GM19025 (cell line): ENCODE data around the gene TSPAN9.

ENCODE experiments used
- ATAC-seq: cut with Tn5 transposase; IDR thresholded peaks from one replicate; pipeline ENCODE4 v1.9.1; 2021; ENCODE audit warnings: mild to moderate bottlenecking, low read depth, moderate library complexity; ENCODE audit not compliant: unreplicated experiment

The TSPAN9 gene

DNA sequence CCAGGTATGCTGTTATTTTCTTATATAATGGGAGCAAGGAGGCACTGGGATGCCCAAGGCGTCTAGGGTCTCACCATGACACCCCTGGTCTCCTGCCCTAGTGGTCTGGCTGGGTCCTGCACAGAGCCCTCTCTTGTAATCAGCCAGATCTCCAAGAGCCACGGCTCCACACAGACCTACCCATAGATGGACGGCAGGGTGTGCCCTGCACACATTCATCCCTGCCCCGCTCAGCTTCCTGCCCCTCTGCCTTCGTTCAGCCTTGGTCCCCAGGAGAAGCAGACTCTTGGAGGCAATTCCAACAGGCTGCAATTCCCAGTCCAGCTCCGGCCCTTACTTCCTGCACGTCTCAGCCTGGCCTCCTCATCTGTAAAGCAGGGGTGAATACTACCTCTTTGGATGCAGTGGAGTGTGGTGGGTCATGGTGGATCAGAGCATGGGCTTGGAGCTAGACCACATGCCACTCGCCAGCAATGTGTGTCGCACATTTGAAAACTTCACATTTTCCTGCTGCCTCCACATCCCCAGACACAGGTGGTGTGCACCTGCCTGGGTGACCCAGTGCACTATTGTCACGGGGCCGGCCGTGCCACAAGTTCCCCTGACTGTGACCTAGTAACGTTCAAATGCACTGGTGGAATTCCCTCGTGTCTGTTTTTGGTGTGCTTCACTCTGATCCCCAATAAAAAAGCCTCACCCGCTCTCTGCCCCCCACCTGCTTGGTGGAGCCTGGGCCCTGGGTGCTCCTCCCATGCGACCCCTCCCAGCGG lies 242.7 kb downstream of the TSPAN9 start:
- no peak for ATAC-seq

DNA sequence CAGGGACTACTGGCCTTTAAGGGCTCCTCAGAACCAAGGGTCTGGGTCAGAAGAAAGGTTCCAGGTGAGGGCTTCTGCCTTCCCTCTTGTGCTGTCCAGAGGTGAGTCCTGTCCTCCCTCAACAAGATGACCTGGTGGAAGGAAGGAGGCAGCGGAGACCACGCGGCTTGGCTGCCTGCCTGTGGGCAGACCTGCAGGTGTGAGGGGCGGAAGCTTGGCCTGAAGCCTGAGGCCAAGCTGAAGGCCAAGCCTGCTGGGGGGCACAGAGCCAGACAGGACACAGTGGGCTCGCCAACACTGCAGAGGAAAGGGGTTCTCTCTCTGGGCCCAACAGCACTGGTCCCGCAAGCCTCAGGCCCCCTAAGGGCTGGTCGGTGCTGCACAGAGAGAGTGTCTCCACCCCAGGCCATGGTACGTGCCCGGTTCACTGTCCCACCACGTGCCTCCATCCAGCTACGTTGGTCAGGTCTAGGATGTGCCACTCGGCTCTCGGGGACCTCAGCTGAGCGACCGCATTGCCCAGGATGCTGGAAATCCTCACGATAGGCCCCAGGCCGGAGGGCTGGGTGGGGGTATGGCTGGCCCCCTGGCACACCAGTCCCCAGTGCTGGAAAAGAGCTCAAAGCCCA lies 243.8 kb downstream of the TSPAN9 start:
- no peak for ATAC-seq

DNA sequence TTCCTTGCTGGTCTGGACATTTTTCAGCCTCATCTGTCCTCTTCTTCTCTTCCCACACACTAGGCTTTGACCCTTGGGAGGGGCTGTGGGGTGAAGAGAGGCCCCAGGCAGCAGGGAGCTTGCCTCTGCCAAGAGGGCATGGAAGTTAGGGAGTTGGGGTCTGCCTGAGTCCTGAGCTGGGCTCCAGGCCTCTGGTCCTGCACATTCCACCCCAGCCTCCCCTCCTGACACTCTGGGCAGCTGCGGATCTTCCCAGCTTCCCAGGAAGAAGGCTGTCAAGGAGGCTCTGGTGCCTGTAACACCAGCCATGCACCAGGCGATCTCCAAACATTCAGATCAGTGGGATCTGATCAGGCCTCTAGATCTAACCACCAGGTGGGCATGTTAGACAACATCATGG lies 244.7 kb downstream of the TSPAN9 start:
- no peak for ATAC-seq

DNA sequence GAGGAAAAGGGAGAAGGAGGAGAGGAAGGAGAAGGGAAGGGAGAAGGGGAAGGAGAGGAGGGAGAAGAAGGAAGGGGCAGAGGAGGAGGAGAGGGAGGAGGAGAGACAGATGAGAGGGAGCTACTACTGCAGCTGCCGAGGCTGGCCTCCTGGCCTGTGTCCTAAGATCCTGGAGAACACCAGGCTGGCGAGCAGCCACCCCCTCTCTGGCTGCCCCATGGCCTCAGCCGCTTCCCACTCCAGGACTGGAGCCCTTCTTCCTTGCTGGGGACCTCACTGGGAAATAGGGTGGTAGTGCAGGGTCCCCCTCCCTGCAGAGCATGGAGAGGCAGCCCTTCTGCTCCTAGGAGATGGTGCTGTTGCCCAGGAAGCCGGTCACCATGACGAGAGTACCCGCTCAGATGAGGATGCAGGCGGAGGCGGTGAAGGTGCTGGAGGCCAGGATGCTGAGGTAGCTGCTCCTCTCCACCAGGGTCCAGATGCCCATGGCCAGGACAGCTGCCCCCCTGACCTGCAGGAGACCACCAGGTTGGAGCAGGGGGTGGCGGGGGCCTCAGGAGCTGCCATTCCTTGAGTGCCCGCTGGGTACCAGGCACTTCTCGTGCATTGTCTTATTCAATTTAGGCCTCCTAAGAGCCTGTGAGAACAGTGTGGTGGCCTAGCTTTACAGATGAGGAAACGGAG lies 246.0 kb downstream of the TSPAN9 start:
- ATAC-seq: no peak

DNA sequence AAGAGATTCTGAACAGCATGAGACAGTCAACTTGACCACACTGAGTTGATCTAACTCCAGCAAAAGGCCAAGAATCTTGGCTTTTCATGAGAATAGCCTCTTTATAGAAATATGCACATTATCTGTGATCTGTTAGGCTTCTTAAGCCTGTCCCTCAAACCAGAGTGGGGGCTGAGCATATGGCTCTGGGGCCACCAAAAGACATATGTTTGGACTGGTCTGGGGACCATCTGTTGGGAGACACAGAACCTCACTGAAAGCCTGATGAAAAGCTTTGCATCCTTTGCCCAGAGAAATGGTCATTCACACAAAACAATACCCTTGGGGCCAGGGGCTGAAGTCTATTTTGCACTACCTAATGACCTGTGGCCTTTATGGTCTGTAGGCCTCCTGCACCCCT lies 248.6 kb downstream of the TSPAN9 start:
- no peak for ATAC-seq

DNA sequence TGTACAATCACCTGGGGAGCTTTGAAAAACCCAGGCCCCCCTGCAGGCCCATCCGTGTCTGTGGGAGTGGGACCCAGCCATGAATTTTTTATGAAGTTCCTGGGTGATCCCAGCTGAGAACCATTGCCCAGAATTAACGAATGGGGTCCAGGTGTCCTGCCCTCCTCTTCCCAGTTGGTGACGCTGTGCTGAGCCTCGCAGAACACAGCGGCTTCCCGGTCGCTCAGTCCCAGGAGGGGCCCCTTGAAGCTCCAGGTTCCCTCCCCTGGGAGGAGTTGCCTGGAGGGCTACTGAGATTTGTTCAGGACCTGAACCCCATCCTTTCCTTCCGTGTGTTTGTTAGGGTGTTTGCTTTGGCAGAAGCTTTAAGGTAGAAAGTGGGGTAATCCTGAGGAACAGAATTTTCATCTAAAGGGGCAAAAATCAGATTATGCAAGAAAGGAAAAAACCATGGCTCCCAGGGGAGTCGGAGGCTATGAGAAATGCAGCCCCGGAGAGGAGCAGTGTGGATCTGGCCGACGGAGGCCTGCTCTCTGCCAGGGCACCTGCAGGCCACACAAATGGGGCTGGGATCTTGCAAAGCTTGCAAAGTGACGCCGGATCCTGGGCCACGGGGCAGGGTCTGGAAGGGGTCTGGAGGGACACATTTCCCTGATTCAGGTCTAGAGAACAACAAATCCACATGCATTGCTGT lies 249.1 kb downstream of the TSPAN9 start:
- no peak for ATAC-seq

DNA sequence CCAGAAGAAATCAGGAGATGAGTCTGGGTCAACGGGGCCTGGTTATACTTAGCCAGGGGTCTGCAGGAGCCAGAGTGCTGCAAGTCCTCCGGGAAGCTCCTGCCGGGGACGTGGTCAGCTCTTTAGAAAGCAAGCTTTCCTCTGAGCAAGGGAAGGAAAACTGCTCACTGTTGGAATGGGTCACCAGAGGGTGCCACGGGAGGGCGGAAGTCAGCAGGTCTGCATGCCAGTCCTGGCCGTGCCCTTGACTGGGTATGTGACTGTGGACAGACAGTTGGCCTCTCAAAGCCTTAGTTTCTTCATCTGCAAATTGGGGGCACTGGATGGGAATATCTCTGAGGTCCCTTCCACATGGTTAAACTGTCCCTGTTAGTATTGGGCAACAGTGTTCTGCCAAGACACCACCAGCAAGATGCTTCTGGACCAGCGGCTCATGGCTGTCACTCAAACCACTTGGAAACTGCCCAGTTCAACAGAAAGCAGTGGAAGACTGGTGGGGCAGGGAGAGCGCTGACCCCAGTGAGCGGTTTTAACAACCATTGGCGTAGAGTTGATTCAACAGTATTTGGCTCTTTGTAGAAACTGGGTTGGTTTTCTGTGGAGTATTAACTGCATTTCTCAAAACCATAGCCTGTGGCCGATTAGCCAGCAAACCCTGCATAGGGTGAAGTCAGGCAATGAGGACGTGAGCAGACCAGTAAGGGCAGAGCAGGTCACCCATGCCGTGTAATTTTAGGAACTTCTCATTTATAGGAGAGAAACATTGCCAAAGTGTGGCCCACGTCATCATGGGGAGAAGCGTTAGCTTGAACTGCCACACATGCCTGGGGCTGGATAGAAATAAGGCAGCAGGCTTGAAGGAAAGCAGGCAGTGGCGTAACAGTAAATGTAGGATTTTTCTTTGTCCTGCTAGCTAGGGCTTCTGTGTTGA lies 249.9 kb downstream of the TSPAN9 start:
- ATAC-seq: no peak

DNA sequence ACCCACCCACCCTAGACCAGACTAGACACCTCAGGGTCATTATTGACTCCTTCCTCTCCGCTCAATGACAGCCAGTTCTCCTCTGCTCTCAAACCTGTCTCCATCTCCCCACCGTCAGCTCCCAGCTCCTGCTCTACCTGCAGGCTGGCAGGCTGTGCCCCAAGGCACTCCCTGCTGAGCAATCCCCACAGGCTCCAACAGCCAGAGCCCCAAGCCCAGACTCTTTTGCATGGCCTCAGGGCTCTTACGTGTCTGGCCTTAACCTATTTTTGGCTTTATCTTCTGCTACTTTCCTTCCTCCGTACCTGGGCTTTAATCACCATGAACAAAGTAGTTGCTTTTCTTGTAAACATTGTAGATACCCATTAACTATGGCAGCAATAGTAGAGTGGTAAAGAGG lies 250.9 kb downstream of the TSPAN9 start:
- ATAC-seq: no peak

DNA sequence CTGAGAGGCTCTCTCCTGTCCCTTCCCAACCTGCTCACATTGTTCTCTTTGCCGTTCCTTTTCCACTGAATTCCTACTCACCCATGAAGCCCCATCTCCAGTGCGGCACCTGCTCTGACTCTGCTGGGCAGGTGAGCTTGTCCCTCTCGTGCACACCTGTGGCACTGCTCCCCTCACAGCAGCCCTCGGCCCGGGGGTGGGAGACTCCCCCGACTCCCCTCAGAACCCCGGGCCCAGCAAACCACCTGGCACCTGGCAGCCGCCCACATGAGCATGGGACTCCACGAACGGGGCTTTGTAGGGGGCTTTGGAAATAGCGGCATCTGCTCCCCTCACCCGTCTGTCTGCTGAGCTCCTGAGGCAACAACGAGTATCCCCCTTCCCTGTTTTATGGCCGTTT lies 251.4 kb downstream of the TSPAN9 start:
- ATAC-seq: no peak

DNA sequence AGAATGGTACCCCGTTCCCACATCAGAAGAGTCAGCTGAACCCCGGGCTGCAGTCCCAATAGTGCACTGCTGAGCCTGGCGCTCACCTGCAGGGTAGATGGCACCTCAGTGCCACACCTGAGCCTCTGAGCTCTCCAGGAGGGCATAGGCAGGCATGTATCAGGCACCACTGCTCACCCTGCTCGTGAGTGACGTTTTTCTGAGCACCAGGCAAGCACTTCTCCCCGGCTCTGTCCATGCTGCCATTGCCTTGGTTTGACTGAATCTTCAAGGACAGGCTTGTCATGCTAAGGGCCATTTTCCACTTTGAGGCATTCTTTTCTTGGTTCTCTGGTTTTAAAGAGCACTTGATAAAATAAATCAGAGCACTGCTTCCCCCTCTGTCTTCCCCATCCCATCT lies 252.2 kb downstream of the TSPAN9 start:
- ATAC-seq: no peak

DNA sequence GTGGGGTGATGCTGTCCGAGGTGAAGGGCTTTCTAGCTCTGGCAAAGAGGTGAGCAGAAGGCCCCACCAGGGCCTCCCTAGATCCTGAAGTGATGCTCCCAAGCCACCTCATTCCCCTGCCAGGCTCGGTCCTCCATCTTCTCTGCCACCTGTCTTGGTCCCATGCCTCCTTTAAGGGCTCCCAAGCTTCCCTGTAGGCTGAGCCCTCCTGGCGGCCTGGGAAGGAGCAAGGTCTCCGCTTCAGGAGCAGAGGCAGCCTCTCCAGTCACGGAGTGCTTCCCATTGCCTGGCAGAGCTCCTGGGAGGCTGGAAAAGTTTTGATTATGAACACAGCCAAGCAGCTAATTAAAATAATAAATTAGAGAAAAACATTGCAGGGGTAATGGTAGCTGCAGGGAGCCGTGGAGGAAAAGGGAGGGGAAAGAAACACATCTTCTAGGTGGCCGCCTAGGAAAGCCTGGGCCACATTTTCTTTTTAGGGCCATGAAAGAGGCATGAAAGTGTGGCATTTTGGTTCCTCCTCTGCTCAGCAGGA lies 253.9 kb downstream of the TSPAN9 start:
- no peak for ATAC-seq

DNA sequence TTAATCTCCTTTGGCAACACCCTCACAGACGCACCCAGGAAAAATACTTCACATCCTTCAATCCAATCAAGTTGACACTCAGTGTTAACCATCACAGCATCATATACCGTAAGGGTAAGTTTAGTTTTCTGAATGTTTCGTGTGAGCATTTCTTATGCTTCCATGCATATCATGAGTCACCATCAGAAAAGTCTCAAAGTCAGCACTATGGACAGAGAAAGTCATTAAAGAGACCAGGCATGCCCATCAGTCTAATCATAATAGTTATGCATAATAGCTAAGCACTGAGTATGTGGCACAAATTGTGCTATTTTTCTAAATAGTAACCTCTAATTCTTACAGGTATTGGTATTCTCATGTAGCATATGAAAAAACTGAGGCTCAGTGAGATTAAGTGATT lies 255.0 kb downstream of the TSPAN9 start:
- no peak for ATAC-seq

DNA sequence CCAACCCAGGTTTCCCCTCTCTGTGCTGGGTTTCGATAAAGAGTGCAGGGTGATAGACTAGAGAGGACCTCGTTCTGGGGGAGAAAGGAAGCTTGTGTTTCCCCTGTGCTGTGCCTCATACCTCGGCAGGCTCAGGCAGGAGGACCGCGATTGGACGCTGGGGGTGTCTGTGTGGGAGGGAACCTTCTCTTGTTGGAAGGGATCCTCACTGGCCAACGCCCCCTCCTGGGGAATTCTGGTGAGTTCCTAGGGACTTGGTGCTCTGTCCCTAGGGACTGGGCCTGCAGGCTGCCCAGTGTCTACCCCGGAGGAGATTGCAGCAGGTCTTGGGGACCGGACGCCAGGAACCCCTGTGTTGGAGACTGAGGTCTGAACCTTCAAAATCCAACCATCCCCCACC lies 256.4 kb downstream of the TSPAN9 start:
- no peak for ATAC-seq

DNA sequence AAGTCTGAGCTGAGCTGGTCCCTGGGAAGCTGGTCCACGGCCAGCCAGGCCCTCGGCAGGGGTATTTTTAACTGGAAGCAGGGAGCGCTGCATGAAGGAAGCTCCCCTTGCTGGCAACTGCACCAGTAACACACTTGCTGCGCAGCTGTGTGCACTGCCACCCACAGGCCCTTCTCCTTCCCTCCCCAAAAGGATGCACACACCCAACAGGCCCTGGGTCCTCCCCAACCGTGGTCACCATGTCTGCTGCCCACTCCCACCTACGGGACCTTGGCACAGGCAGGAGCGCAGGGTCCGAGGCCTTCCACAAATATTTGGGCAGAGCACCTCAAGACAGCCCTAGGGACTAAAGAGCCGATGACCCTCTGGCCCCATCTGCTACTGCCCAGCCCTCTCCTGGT lies 256.8 kb downstream of the TSPAN9 start:
- no peak for ATAC-seq

DNA sequence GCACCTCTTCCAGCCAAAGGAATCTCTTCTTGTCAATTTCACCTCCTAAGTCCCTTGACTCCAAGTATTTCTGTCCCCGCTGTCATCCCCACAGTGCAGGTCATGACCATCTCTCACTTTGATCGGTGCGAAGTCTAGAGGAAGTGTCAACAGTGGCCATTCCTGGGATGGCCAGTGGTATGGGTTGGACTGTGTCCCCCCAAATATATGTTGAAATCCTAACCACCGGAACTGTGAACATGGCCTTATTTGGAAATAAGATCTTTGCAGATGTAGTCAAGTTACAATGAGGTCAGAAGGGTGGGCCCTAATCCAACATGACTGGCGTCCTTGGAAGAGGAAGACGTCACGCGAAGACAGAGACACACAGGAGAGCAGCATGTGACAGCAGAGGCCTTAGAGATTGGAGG lies 257.9 kb downstream of the TSPAN9 start:
- no peak for ATAC-seq
